ENCODE results near the gene LAMA5.

DNA sequence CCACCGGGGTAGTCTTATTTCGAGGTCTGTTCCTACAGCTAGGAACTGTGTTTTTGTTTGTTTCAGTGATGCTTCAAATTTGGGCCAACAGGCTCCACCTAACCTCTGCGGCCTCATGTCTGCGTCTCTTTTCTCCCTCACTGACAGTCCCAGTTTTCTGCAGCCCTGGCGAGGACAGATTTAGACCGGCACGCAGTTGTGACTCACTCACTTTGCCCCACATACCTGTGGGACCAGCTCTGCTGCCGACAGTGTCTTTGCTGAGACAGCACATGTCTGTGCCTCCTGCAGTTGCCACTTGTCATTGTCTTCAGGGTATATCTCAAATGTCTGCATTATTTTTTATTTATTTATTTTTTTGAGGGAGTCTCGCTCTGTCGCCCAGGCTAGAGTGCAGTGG, 99.6 kb downstream of the LAMA5 start:
- TF ChIP-seq EZH2 (IDR thresholded peaks at IDR 0.05) (no peak), EZH2phosphoT487 (IDR thresholded peaks at IDR 0.05) (no peak)
- TF ChIP-seq, protein P1, sequence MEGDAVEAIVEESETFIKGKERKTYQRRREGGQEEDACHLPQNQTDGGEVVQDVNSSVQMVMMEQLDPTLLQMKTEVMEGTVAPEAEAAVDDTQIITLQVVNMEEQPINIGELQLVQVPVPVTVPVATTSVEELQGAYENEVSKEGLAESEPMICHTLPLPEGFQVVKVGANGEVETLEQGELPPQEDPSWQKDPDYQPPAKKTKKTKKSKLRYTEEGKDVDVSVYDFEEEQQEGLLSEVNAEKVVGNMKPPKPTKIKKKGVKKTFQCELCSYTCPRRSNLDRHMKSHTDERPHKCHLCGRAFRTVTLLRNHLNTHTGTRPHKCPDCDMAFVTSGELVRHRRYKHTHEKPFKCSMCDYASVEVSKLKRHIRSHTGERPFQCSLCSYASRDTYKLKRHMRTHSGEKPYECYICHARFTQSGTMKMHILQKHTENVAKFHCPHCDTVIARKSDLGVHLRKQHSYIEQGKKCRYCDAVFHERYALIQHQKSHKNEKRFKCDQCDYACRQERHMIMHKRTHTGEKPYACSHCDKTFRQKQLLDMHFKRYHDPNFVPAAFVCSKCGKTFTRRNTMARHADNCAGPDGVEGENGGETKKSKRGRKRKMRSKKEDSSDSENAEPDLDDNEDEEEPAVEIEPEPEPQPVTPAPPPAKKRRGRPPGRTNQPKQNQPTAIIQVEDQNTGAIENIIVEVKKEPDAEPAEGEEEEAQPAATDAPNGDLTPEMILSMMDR (IDR thresholded peaks at IDR 0.05): no peak

Data from neural progenitor cell (in vitro differentiated cells).